KMS-11 (cell line): ENCODE measurements around the gene FGF12.

Experiments
- H2AFZ ChIP-seq: fragments of 200-600 bp; sonication (generic); 2 replicates; pipeline ENCODE4 v1.6.1; 2016; ENCODE audit warnings: antibody characterized with exemption, mixed run types, low read depth
- H3K27ac ChIP-seq: fragments of 200-600 bp; sonication (generic); 2 replicates; pipeline ENCODE4 v1.6.1; 2016; ENCODE audit warnings: mild to moderate bottlenecking, mixed run types
- H3K27me3 ChIP-seq: fragments of 200-600 bp; sonication (generic); 2 replicates; pipeline ENCODE4 v1.6.1; 2017; ENCODE audit warnings: mild to moderate bottlenecking, low read depth, mixed run types, moderate library complexity; ENCODE audit not compliant: insufficient read depth
- H3K36me3 ChIP-seq: fragments of 200-600 bp; sonication (generic); 2 replicates; pipeline ENCODE4 v1.6.1; 2017; ENCODE audit warnings: mild to moderate bottlenecking, mixed run types; ENCODE audit not compliant: insufficient read depth
- H3K4me1 ChIP-seq: fragments of 200-600 bp; sonication (generic); 2 replicates; pipeline ENCODE4 v1.6.1; 2016; ENCODE audit warnings: mild to moderate bottlenecking, low read depth, mixed run types; ENCODE audit not compliant: poor library complexity, severe bottlenecking
- H3K4me2 ChIP-seq: fragments of 200-600 bp; sonication (generic); 2 replicates; pipeline ENCODE4 v1.7.0; 2016; ENCODE audit warnings: mild to moderate bottlenecking, mixed run types
- H3K4me3 ChIP-seq: fragments of 200-600 bp; sonication (generic); IDR thresholded peaks from 2 replicates; pipeline ENCODE4 v1.6.1; 2017; ENCODE audit warnings: low read depth, low read length, mixed read lengths; ENCODE audit not compliant: insufficient read depth
- H3K79me2 ChIP-seq: fragments of 200-600 bp; sonication (generic); 2 replicates; pipeline ENCODE4 v1.6.1; 2016; ENCODE audit warnings: low read depth, mixed run types; ENCODE audit not compliant: insufficient read depth
- H3K9ac ChIP-seq: fragments of 200-600 bp; sonication (generic); 2 replicates; pipeline ENCODE4 v1.6.1; 2016; ENCODE audit warnings: mild to moderate bottlenecking, mixed run types
- H4K20me1 ChIP-seq: fragments of 200-600 bp; sonication (generic); 2 replicates; pipeline ENCODE4 v1.6.1; 2016; ENCODE audit warnings: mild to moderate bottlenecking, mixed run types; ENCODE audit not compliant: insufficient read depth
- CTCF ChIP-seq: fragments of 200-600 bp; sonication (generic); conservative IDR thresholded peaks from 2 replicates; pipeline ENCODE4 v1.6.1; 2017; ENCODE audit warnings: low read depth, mild to moderate bottlenecking, antibody characterized with exemption, low read length, moderate library complexity, mixed read lengths

The FGF12 gene

GRCh38 chr3:192675958-192676649 is 51.2 kb downstream of the FGF12 start:
- no peak overlapping the region for H3K27ac ChIP-seq
- H2AFZ ChIP-seq, result no peak overlapping the region
- H3K9ac ChIP-seq, result no peak overlapping the region
- H3K4me3 ChIP-seq, result no peak overlapping the region
- no peaks in the 10 kb centered on the region for H3K79me2 ChIP-seq
- TF ChIP-seq CTCF, result no peak
- peaks cover 4% of the 10 kb centered on the region for H3K4me1 ChIP-seq
- no peaks in the 10 kb centered on the region for H4K20me1 ChIP-seq
- H3K36me3 ChIP-seq, result no peaks in the 10 kb centered on the region
- no peak overlapping the region for H3K4me2 ChIP-seq
- H3K27me3 ChIP-seq, result no peaks in the 10 kb centered on the region

GRCh38 chr3:192655628-192656027 is 71.7 kb downstream of the FGF12 start:
- Histone ChIP-seq H3K4me1 (no peaks in the 10 kb centered on the region), H3K4me2 (no peak overlapping the region), H2AFZ (no peak overlapping the region), H3K36me3 (no peaks in the 10 kb centered on the region), H3K27me3 (no peaks in the 10 kb centered on the region), H4K20me1 (no peaks in the 10 kb centered on the region), H3K9ac (no peak overlapping the region), H3K4me3 (no peak overlapping the region), H3K27ac (no peak overlapping the region), H3K79me2 (no peaks in the 10 kb centered on the region)
- TF ChIP-seq CTCF, result no peak

GRCh38 chr3:192655040-192655439 is 72.3 kb downstream of the FGF12 start:
- Histone ChIP-seq H3K36me3 (no peaks in the 10 kb centered on the region), H3K27ac (no peak overlapping the region), H3K4me2 (no peak overlapping the region), H3K4me3 (no peak overlapping the region), H4K20me1 (no peaks in the 10 kb centered on the region), H2AFZ (no peak overlapping the region), H3K4me1 (no peaks in the 10 kb centered on the region), H3K27me3 (no peaks in the 10 kb centered on the region), H3K9ac (no peak overlapping the region), H3K79me2 (no peaks in the 10 kb centered on the region)
- TF ChIP-seq CTCF, result no peak

GRCh38 chr3:192653862-192654261 is 73.5 kb downstream of the FGF12 start:
- no peak overlapping the region for H3K27ac ChIP-seq
- no peaks in the 10 kb centered on the region for H3K36me3 ChIP-seq
- no peak overlapping the region for H3K4me2 ChIP-seq
- H4K20me1 ChIP-seq, result no peaks in the 10 kb centered on the region
- H3K9ac ChIP-seq, result no peak overlapping the region
- no peaks in the 10 kb centered on the region for H3K27me3 ChIP-seq
- H3K4me3 ChIP-seq, result no peak overlapping the region
- H3K79me2 ChIP-seq, result no peaks in the 10 kb centered on the region
- no peaks in the 10 kb centered on the region for H3K4me1 ChIP-seq
- no peak overlapping the region for H2AFZ ChIP-seq
- TF ChIP-seq CTCF, result no peak
